HepG2 (cell line): ENCODE results near the gene KLHL11. TPM values are rescaled to one million over a fixed set of nuclear protein-coding genes. Genes with fewer than 3 reads are reported as not detected.

ENCODE experiments used
- ATAC-seq: fragments of 200-7000 bp; cut with Tn5 transposase; 3 replicates; pipeline ENCODE4 v1.9.1; 2020; ENCODE audit warnings: mild to moderate bottlenecking, moderate library complexity
- BruUV-seq: library from RNA; stranded (reverse); fragments of 400-500 nt; replicated peaks from 2 replicates; lab custom pipeline; 2021; lab: Mats Ljungman, UMichigan
- CTCF ChIA-PET: fragments of 300-600 bp; formaldehyde crosslinking; extraction: SDS; loops from one replicate; lab custom pipeline; 2021; ENCODE audit warnings: low total read pairs, inconsistent platforms, low intra/inter-chr PET ratio; lab: Yijun Ruan, JAX
- POLR2A ChIA-PET: fragments of 350-600 bp; sonication (Branson Sonifier 250); formaldehyde crosslinking; loops from one replicate; lab custom pipeline; 2020; ENCODE audit warnings: antibody characterized with exemption, inconsistent platforms; lab: Yijun Ruan, JAX
- DNase-seq: peaks from one replicate; pipeline ENCODE4 v3.0.0-alpha.2; 2015; ENCODE audit warnings: low spot score
- FAIRE-seq: peaks from 3 replicates; lab custom pipeline; 2011; peaks lifted over from hg19 to GRCh38; lab: Jason Lieb, UNC
- H2AFZ ChIP-seq: one replicate; pipeline ENCODE4 v1.6.1; 2011; ENCODE audit warnings: low read length, inconsistent platforms
- H3K27ac ChIP-seq: fragments of 300-600 bp; 3 replicates; pipeline ENCODE4 v1.8.0; 2011; ENCODE audit warnings: mixed run types, mild to moderate bottlenecking, mixed read lengths, low read length, inconsistent platforms; ENCODE audit not compliant: insufficient read depth; ENCODE audit errors: extremely low read length
- H3K27me3 ChIP-seq, 2 experiments: fragments of 200-600 bp in 1 of 2; 2 replicates in 1 of 2; 3 replicates in 1 of 2; pipeline versions ENCODE4 v1.6.0 to v1.8.0; 2011; ENCODE audit warnings: low read length in 2 of 2, mild to moderate bottlenecking in 2 of 2, moderate library complexity in 2 of 2, inconsistent platforms in 1 of 2; ENCODE audit not compliant: insufficient read depth in 2 of 2, control insufficient read depth in 1 of 2
- H3K36me3 ChIP-seq, 2 experiments: fragments of 200-600 bp in 1 of 2; replicated peaks in 1 of 2; 2 replicates in 1 of 2; 3 replicates in 1 of 2; pipeline versions ENCODE4 v1.5.1 to v1.8.0; 2011; ENCODE audit warnings: low read length in 2 of 2, inconsistent platforms in 1 of 2; ENCODE audit not compliant: insufficient read depth in 2 of 2, control insufficient read depth in 1 of 2
- H3K4me1 ChIP-seq: 2 replicates; pipeline ENCODE4 v1.5.1; 2012; ENCODE audit warnings: low read length, inconsistent platforms; ENCODE audit not compliant: insufficient read depth
- H3K4me2 ChIP-seq: 2 replicates; pipeline ENCODE4 v1.6.0; 2011; ENCODE audit warnings: low read depth, low read length, inconsistent platforms
- H3K4me3 ChIP-seq, 3 experiments: fragments of 200-600 bp in 1 of 3; sonication (generic), shearing (Covaris generic) in 1 of 3; replicated peaks in 1 of 3; 2 replicates each; pipeline ENCODE4 v1.5.1; 2011 to 2016; ENCODE audit warnings: low read length in 3 of 3, inconsistent platforms in 2 of 3, low read depth in 2 of 3, mild to moderate bottlenecking in 2 of 3, control low read depth in 1 of 3, mixed read lengths in 1 of 3; ENCODE audit not compliant: insufficient read depth in 1 of 3
- H3K79me2 ChIP-seq: one replicate; pipeline ENCODE4 v1.6.1; 2011; ENCODE audit warnings: low read length, inconsistent platforms; ENCODE audit not compliant: insufficient read depth
- H3K9ac ChIP-seq: 2 replicates; pipeline ENCODE4 v1.6.0; 2011; ENCODE audit warnings: mild to moderate bottlenecking, low read depth, low read length, inconsistent platforms; ENCODE audit not compliant: insufficient read depth
- H3K9me3 ChIP-seq: 2 replicates; pipeline ENCODE4 v1.5.1; 2012; ENCODE audit warnings: mild to moderate bottlenecking, low read length
- H4K20me1 ChIP-seq: 2 replicates; pipeline ENCODE4 v1.6.0; 2011; ENCODE audit warnings: inconsistent platforms, mild to moderate bottlenecking, low read length, moderate library complexity; ENCODE audit not compliant: insufficient read depth
- ADNP ChIP-seq: sonication (generic); formaldehyde crosslinking; IDR thresholded peaks from 2 replicates; pipeline ENCODE4 v1.4.0; 2020; ENCODE audit warnings: missing genetic modification reagents
- ARID2 ChIP-seq: sonication (generic); formaldehyde crosslinking; IDR thresholded peaks from 2 replicates; pipeline ENCODE4 v1.8.1; 2022; ENCODE audit warnings: mild to moderate bottlenecking, missing genetic modification reagents, borderline replicate concordance
- ARNT2 ChIP-seq: sonication (generic); formaldehyde crosslinking; IDR thresholded peaks from 2 replicates; pipeline ENCODE4 v1.8.0; 2022; ENCODE audit warnings: mild to moderate bottlenecking, low read depth, missing genetic modification reagents, moderate library complexity
- FOSL1 ChIP-seq: sonication (generic); formaldehyde crosslinking; IDR thresholded peaks from 2 replicates; pipeline ENCODE4 v1.9.0; 2021; ENCODE audit warnings: missing genetic modification reagents, borderline replicate concordance
- RBAK ChIP-seq: sonication (generic); formaldehyde crosslinking; IDR thresholded peaks from 2 replicates; pipeline ENCODE4 v1.5.1; 2020; ENCODE audit warnings: mild to moderate bottlenecking, missing genetic modification reagents
- RFX1 ChIP-seq: fragments of 450-650 bp; IDR thresholded peaks from 2 replicates; pipeline ENCODE4 v1.6.1; 2017
- RFX5 ChIP-seq: IDR thresholded peaks from 2 replicates; pipeline ENCODE4 v1.6.1; 2011; ENCODE audit warnings: low read depth, low read length, improper control_type of control experiment
- SALL1 ChIP-seq: sonication (generic); formaldehyde crosslinking; IDR thresholded peaks from 2 replicates; pipeline ENCODE4 v1.8.0; 2022; ENCODE audit warnings: mild to moderate bottlenecking, missing genetic modification reagents
- SMC3 ChIP-seq: IDR thresholded peaks from 2 replicates; pipeline ENCODE4 v1.6.1; 2011; ENCODE audit warnings: low read length, improper control_type of control experiment
- ZBTB38 ChIP-seq: sonication (generic); formaldehyde crosslinking; IDR thresholded peaks from 2 replicates; pipeline ENCODE4 v1.5.1; 2020; ENCODE audit warnings: mild to moderate bottlenecking, missing genetic modification reagents
- ZBTB7A ChIP-seq: sonication (generic); formaldehyde crosslinking; IDR thresholded peaks from 2 replicates; pipeline ENCODE4 v1.8.0; 2022; ENCODE audit warnings: mild to moderate bottlenecking, missing genetic modification reagents
- ZFP37 ChIP-seq: sonication (generic); formaldehyde crosslinking; IDR thresholded peaks from 2 replicates; pipeline ENCODE4 v1.4.0; 2020; ENCODE audit warnings: missing genetic modification reagents, borderline replicate concordance
- ZNF160 ChIP-seq: sonication (generic); formaldehyde crosslinking; IDR thresholded peaks from 2 replicates; pipeline ENCODE4 v1.8.0; 2022; ENCODE audit warnings: mild to moderate bottlenecking, inconsistent platforms, missing genetic modification reagents
- ZNF333 ChIP-seq: sonication (generic); formaldehyde crosslinking; IDR thresholded peaks from 2 replicates; pipeline ENCODE4 v1.4.0; 2020; ENCODE audit warnings: mild to moderate bottlenecking, missing genetic modification reagents, borderline replicate concordance
- ZNF468 ChIP-seq: sonication (generic); formaldehyde crosslinking; IDR thresholded peaks from 2 replicates; pipeline ENCODE4 v1.8.0; 2022; ENCODE audit warnings: mild to moderate bottlenecking, moderate library complexity, missing genetic modification reagents
- ZNF547 ChIP-seq: sonication (generic); formaldehyde crosslinking; IDR thresholded peaks from 2 replicates; pipeline ENCODE4 v1.5.1; 2020; ENCODE audit warnings: mild to moderate bottlenecking, missing genetic modification reagents
- ZNF687 ChIP-seq: sonication (generic); formaldehyde crosslinking; IDR thresholded peaks from 2 replicates; pipeline ENCODE4 v1.5.1; 2020; ENCODE audit warnings: mild to moderate bottlenecking, missing genetic modification reagents, moderate library complexity
- WGBS: methylation state at CpG from one replicate; pipeline ENCODE4 v1.1.6; 2017; ENCODE audit warnings: low lambda C conversion rate; 5-methylcytosine and 5-hydroxymethylcytosine counted together
- in situ Hi-C: cut with HindIII; loops from 2 replicates; pipeline ENCODE4 v1.10.0; 2017; ENCODE audit warnings: low pct_unique_long_range_greater_than_20kb; ENCODE audit not compliant: extremely low pct_ligation_motif_present
- intact Hi-C: fragments of 100-400 bp; cut with micrococcal nuclease; formaldehyde crosslinking; loops from one replicate; pipeline ENCODE4 v1.10.0; 2022; ENCODE audit not compliant: unreplicated experiment
- polyA plus RNA-seq, 8 experiments: library from polyadenylated mRNA; depleted of rRNA in 3 of 8; stranded (reverse) in 7 of 8; unstranded in 1 of 8; fragments of >200 nt; fragmentation: Illumina TruSeq in 4 of 8; extraction: Trizol in 4 of 8; gene quantifications; 2 replicates each; pipeline versions ENCODE4 v1.2.1 to v1.2.3, GENCODE V29; 2011 to 2016; ENCODE audit warnings: low read depth in 4 of 8, missing spikeins in 1 of 8, mixed read lengths in 1 of 8; ENCODE audit not compliant: insufficient read depth in 1 of 8
- total RNA-seq, 5 experiments: library from RNA; depleted of rRNA; stranded (reverse); fragments of >200 nt; fragmentation: Illumina TruSeq; extraction: Trizol; gene quantifications; 2 replicates each; pipeline ENCODE4 v1.2.3, GENCODE V29; 2016; ENCODE audit warnings: low read depth in 1 of 5

KLHL11 gene
- total and polyA plus RNA-seq, 2 of the 13 experiments (the other 11 are each of a cell fraction or from before 2014, with no cell fraction given): 7.7 to 27.5 TPM

GRCh38 chr17:41892021-41892376 is 26.8 kb upstream of the KLHL11 start:
- in situ Hi-C loops: no loop called here
- no TSS peak for BruUV-seq
- WGBS: 96% methylated on average over 4 of the region's 4 CpGs
- H3K27ac ChIP-seq: peak overlapping the region; percentile 68
- no peak overlapping the region; the same call in 1 of the 2 replicates for H3K9ac ChIP-seq
- peaks cover 35% of the 10 kb centered on the region for H3K4me1 ChIP-seq
- H3K36me3 ChIP-seq: peaks cover 38 to 81% of the 10 kb centered on the region in 2 experiments
- no peak for DNase-seq
- intact Hi-C loops: no loop called here
- no peak for FAIRE-seq
- no peaks in the 10 kb centered on the region for H3K27me3 ChIP-seq
- POLR2A ChIA-PET: interaction anchor here (0.7 to 3.8 kb wide), 5 partner anchors 27 to 105 kb away, joined by 3 to 18 read pairs (median 3); partner anchors contain the start of genes JUP, KLHL11 and ODAD4
- CTCF ChIA-PET: no interaction called here
- H3K4me3 ChIP-seq: no peak overlapping the region
- no peaks in the 10 kb centered on the region for H3K9me3 ChIP-seq
- H2AFZ ChIP-seq: no peak overlapping the region
- no peaks in the 10 kb centered on the region for H4K20me1 ChIP-seq
- TF ChIP-seq ZNF160 (CRISPR knock-in tag) (no peak), RBAK (no peak), ZNF687 (CRISPR knock-in tag) (peak; percentile 29; the same call in 1 of the 2 replicates), ADNP (CRISPR knock-in tag) (0 out of 2 replicates have a peak, but pooled peaks have one; percentile 0), SMC3 (no peak), RFX5 (no peak), ZNF333 (CRISPR knock-in tag) (0 out of 2 replicates have a peak, but pooled peaks have one; percentile 36), ZFP37 (CRISPR knock-in tag) (0 out of 2 replicates have a peak, but pooled peaks have one; percentile 49), ARID2 (CRISPR knock-in tag) (no peak), ZNF547 (CRISPR knock-in tag) (no peak), RFX1 (no peak), ARNT2 (CRISPR knock-in tag) (no peak), ZNF468 (CRISPR knock-in tag) (no peak), ZBTB38 (CRISPR knock-in tag) (peak; percentile 37; the same call in 1 of the 2 replicates), FOSL1 (CRISPR knock-in tag) (no peak), ZBTB7A (CRISPR knock-in tag) (no peak), SALL1 (CRISPR knock-in tag) (peak; percentile 38)
- H3K4me2 ChIP-seq: no peak overlapping the region
- peak; percentile 29 for ATAC-seq
- H3K79me2 ChIP-seq: no peaks in the 10 kb centered on the region
